NCI-H748 (cell line): ENCODE measurements around the gene FAM111A.
A peak's percentile ranks its signal among the peaks of the same experiment; 100 is the strongest.

ENCODE experiments used
- DNase-seq: peaks from one replicate; lab custom pipeline; 2025; ENCODE audit not compliant: unreplicated experiment; lab: John Stamatoyannopoulos, UW

FAM111A gene

GRCh38 chr11:59178402-59178801 is 35.7 kb downstream of the FAM111A start:
- no peak for DNase-seq

- DNase-seq = no peak
Observed at GRCh38 chr11:59179121-59179520, 36.5 kb downstream of the FAM111A start.

- DNase-seq = no peak
Observed at GRCh38 chr11:59180168-59180776, 37.6 kb downstream of the FAM111A start.

GRCh38 chr11:59180907-59181306 is 38.3 kb downstream of the FAM111A start:
- DNase-seq = no peak

GRCh38 chr11:59181746-59182456 is 39.2 kb downstream of the FAM111A start:
- no peak for DNase-seq

- DNase-seq = no peak
Observed at GRCh38 chr11:59182457-59183151, 39.9 kb downstream of the FAM111A start.

- DNase-seq = no peak
Observed at GRCh38 chr11:59183771-59184170, 41.1 kb downstream of the FAM111A start.

- DNase-seq = no peak
Observed at GRCh38 chr11:59184691-59185339, 42.2 kb downstream of the FAM111A start.

- no peak for DNase-seq
Observed at GRCh38 chr11:59185386-59185945, 42.8 kb downstream of the FAM111A start.

GRCh38 chr11:59186130-59186594 is 43.5 kb downstream of the FAM111A start:
- DNase-seq = peak; percentile 62

GRCh38 chr11:59187035-59187434 is 44.4 kb downstream of the FAM111A start:
- DNase-seq = no peak

GRCh38 chr11:59187587-59187986 is 44.9 kb downstream of the FAM111A start:
- DNase-seq = no peak

GRCh38 chr11:59188954-59189353 is 46.3 kb downstream of the FAM111A start:
- DNase-seq = no peak

GRCh38 chr11:59189986-59190385 is 47.3 kb downstream of the FAM111A start:
- DNase-seq = no peak

- DNase-seq = no peak
Observed at GRCh38 chr11:59191095-59191494, 48.4 kb downstream of the FAM111A start.

- DNase-seq = no peak
Observed at GRCh38 chr11:59191890-59192289, 49.2 kb downstream of the FAM111A start.

- DNase-seq = no peak
Observed at GRCh38 chr11:59192446-59193020, 49.9 kb downstream of the FAM111A start.

- no peak for DNase-seq
Observed at GRCh38 chr11:59193587-59194130, 51.0 kb downstream of the FAM111A start.

GRCh38 chr11:59195586-59195985 is 52.9 kb downstream of the FAM111A start:
- DNase-seq = peak; percentile 55

GRCh38 chr11:59196777-59197176 is 54.1 kb downstream of the FAM111A start:
- DNase-seq = no peak

- peak; percentile 33 for DNase-seq
Observed at GRCh38 chr11:59197991-59198390, 55.3 kb downstream of the FAM111A start.
